GM12864 (cell line): ENCODE data around the gene INA.
"Not testable (repeated sequence)": the region's sequence is repeated elsewhere in the genome, so short reads cannot be mapped to it uniquely, and the experiment has no call there.

Experiments
- DNase-seq: peaks from one replicate; pipeline ENCODE4 v3.0.0-alpha.2; 2011; ENCODE audit warnings: low read depth
- H3K4me3 ChIP-seq: 2 replicates; pipeline ENCODE4 v1.5.1; 2011; ENCODE audit warnings: mild to moderate bottlenecking, low read depth, low read length, control low read depth
- CTCF ChIP-seq: IDR thresholded peaks from 2 replicates; pipeline ENCODE4 v1.5.1; 2011; ENCODE audit warnings: low read depth, mild to moderate bottlenecking, moderate library complexity, low read length, control low read depth, inconsistent platforms; ENCODE audit errors: missing control alignments

The INA gene

DNA sequence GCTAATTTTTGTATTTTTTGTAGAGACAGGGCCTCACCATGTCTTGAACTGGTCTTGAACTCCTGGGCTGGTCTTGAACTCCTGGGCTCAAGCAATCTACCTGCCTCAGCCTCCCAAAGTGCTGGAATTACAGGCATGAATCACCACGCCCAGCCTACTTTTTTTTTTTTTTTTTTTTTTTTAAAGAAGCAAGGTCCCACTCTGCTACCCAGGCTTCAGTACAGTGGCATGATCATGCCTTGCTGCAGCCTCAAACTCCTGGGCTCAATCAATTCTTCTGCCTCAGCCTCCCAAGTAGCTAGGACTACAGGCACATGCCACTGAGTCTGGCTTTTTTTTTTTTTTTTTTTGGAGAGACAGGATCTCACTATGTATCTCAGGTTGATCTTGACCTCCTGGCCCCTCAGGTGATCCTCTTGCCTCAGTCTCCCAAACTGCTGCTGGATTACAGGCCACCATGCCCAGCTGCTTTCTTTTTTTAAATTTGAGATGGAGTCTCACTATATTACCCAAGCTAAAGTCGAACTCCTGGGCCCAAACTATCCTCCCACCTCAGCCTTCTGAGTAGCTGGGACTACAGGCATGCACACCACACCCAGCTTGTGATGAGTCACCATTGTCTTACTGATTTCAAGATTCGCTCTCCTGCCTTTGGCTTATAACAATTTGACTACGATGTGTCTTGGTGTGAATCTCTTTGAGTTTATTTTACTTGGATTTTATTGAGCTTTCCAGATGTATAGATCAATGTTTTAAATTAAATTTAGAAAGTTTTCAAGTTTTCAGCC is 22.2 kb upstream of the INA start:
- TF ChIP-seq CTCF, result no peak
- no peak for DNase-seq

GRCh38 chr10:103256613-103257012 is 20.3 kb upstream of the INA start:
- no peak for TF ChIP-seq CTCF
- DNase-seq, result no peak

More for the DNA sequence above, 22.2 kb upstream of the INA start:
- no peak overlapping the region for H3K4me3 ChIP-seq

GRCh38 chr10:103257812-103258211 is 19.1 kb upstream of the INA start:
- no peak for TF ChIP-seq CTCF
- H3K4me3 ChIP-seq, result no peak overlapping the region
- DNase-seq, result no peak

More at GRCh38 chr10:103256613-103257012, 20.3 kb upstream of the INA start:
- H3K4me3 ChIP-seq, result no peak overlapping the region

- not testable (repeated sequence) for H3K4me3 ChIP-seq, DNase-seq
These were observed 18.0 kb upstream of the INA start for GRCh38 chr10:103258928-103259327.

DNA sequence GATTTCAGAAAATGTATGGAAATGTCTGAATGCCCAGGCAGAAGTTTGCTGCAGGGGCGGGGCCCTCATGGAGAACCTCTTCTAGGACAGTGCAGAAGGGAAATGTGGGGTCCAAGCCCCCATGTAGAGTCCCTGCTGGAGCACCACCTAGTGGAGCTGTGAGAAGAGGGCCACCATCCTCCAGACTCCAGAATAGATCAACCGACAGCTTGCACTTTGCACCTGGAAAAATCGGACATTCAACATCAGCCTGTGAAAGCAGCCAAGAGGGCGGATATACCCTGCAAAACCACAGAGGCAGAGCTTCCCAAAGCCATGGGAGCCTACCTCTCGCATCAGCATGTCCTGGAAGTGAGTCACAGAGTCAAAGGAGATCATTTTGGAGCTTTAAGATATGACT is 16.9 kb upstream of the INA start:
- DNase-seq, result no peak

DNA sequence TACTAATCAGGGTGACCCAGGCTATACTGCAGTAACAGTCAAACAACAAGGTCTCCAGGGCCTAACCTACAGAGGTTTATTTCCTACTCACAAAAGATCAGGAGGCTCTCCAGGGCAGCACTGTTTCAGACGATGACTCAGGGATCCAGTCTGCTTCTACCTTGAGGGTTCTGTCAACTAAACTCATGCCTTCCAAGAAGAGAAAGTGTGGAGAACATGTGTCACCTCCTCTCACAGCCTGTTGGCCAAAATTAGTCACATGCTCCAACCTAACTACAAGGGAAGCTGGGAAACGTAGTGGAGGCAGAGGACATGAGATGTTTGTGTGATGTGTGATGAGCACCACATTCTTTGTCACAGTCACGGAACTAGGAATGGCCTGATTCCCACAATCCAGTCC is 14.7 kb upstream of the INA start:
- DNase-seq, result no peak
- TF ChIP-seq CTCF, result no peak
- H3K4me3 ChIP-seq, result no peak overlapping the region

More for the DNA sequence above, 16.9 kb upstream of the INA start:
- no peak overlapping the region for H3K4me3 ChIP-seq
- no peak for TF ChIP-seq CTCF

- H3K4me3 ChIP-seq, result no peak overlapping the region
- no peak for TF ChIP-seq CTCF
- DNase-seq, result no peak
These were observed 11.1 kb upstream of the INA start for GRCh38 chr10:103265717-103266329.
